C1 segment of cervical spinal cord (tissue), 14 donors: ENCODE results near the gene CXCL8.

ENCODE experiments used
- DNase-seq, 14 donors: peaks; one replicate each; lab custom pipeline; 2025; lab: John Stamatoyannopoulos, UW

CXCL8 gene

DNA sequence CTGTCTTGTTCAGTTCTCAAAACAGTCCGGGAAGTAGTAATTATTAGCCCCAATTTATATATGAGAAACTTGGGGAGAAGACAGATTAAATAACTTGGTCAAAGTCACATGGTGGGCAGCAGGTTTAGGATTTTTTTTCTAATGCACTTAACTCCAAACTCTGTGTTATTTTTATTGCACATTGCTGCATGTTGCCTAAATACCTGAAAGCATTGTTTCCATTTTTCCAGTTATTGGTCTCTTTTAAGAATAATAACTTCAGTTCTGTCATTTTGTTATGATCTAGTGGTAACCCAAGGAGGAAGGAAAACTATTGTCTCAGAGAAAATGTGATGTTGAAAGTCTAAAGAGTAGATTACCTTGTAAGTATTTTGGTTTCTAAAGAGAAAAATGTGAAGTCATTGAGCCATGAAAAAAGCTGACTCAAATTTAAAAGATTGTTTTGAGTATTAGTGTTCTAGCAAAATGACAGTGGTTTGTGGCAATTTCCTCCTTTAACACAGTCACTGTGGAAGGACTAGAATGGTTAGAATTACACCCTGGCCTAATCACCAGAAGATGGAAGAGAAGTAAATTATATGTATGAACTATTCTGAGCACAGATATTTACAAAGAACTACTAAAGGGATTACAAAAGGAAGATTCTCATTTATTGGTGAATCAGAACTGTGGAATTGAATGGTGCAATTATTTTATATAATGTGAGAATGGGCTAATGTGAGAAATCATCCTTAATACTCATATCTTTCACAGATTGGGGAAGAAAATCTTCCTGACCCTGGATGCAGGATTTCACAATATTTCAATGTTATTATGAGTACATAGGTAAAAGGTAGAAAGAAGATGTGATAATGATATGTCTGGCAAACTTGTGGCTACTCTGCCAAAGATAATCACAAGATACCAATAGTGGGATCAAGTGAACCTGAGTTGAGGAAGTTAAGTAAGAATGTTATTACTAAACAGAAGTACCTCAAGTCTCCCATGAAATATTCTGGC lies 21.7 kb upstream of the CXCL8 start:
- DNase-seq, result no peak

GRCh38 chr4:73721435-73721834 lies 18.9 kb upstream of the CXCL8 start:
- DNase-seq, result no peak

DNA sequence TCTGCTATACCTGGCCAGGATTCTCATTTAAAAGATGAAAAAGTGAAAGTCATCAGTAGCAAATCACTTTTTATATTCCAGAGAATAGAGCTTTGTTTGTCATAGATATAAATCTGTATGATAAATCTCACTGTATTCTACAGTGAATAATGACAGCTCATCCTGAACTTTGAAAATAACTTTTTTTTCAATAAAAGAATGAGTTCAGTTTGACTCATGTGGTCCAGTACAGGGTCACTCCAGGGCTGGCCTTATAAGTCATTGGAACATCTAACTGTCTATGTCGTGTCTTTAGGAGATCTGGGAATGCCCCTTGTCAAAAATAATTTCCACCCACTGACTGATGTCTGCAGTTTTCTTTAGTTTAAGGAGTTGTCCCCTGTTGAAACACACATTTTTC lies 18.5 kb upstream of the CXCL8 start:
- no peak for DNase-seq

DNA sequence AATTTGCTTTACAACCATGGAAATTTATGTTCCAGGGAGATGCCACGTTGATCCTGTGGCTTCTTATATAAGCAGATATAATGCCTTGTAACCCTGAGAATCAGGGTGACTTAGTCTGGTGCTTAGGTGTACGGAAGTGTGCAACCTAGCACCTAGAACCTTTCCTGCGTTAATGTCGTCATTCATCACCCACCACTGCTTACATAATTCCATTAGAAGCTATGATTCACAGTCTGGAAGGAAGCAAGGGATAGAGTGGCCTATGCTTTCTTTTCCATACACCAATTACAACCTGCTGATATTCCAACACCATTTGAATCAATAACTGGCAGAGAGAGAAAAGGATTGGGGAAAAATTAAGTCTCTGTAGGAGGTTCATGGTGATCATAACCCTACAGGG lies 17.3 kb upstream of the CXCL8 start:
- DNase-seq, result no peak

GRCh38 chr4:73723928-73724327 lies 16.4 kb upstream of the CXCL8 start:
- no peak for DNase-seq

GRCh38 chr4:73725510-73725909 lies 14.9 kb upstream of the CXCL8 start:
- DNase-seq, result no peak

DNA sequence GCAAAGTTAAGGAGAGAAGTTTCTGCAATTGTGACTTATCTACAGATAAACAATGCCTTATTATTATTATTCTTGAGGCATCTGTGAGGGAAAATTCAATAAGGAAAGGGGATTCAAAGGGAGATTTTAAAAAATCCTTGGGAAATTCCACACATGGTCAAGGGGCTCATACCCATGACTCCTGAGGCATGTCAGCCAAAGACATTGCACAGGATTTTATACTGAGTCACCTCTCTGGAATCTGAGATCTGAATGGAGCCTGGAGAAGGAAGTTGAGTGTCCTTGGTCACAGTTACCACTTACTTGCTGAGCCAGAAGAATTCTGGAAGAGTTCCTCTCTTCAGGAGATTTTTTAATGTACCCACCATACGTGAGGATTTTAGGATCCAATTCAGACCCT lies 14.4 kb upstream of the CXCL8 start:
- DNase-seq, result no peak

GRCh38 chr4:73727685-73728084 lies 12.7 kb upstream of the CXCL8 start:
- no peak for DNase-seq

DNA sequence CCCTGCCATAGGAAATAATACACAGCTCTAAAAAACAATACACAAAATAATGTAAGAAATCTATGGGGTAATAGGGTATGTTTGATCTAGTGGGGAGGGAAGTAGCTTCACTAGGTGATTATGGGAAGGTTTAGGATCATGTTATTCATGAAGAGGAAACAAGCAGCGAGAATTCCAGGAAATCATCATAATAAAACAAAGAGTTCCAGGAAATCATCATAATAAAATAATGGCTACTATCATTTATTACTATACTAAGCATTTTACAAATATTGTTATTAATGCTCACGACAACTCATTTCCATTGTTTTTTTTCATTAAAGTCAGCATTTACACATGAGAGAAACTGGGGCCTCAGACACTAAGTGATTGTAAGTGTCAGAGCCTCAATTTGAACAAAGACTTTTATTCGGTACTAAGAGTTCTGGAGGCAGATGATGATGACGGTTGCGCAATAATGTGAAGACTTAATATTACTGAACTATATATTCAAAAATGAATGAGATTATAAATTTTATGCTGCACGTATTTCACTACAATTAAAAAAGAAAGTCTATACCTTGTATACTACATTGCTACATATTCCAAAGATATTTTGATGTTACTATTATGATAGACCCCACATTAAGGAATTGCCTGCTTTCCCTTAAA lies 12.2 kb upstream of the CXCL8 start:
- no peak for DNase-seq

GRCh38 chr4:73729534-73730165 lies 10.7 kb upstream of the CXCL8 start:
- peak in 3 of 14 donors; percentile 5 to 29 (median 5) for DNase-seq

DNA sequence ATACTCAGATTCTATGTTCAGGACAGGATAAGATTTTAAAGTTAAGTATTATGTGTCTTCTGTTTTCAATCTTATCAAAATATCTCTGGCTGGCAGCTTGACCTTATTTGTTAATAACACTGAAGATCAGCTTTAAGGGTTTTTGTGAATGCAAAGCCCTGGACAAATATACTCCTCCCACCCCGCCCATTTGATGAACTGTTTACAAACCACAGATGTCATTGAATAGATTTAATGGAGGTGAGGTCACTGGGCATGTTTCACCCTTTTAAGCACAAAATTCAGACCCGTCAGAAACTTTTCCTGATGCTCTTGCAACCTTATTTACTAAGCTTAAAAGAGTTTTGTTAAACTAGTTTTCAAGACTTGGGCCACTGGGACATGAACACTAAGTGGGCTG lies 10.1 kb upstream of the CXCL8 start:
- DNase-seq, result no peak

DNA sequence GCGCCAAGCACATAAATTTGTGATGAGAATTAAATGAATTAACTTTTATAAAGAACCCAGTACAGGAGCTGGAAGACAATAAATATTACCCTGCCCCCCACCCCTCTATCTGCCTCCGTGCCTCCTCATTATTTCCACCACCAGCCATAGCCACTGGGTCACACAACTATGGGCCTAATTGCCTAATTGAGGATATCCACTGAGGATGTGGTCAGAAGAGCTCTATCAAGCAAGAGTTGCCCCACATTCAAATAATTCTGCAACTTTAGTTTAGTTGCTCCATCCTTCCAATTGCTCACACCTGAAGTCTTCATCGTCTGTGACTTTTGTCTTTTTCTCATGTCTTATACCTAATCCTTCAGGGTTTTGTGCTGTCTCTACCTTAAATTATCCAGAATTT lies 9.5 kb upstream of the CXCL8 start:
- no peak for DNase-seq

DNA sequence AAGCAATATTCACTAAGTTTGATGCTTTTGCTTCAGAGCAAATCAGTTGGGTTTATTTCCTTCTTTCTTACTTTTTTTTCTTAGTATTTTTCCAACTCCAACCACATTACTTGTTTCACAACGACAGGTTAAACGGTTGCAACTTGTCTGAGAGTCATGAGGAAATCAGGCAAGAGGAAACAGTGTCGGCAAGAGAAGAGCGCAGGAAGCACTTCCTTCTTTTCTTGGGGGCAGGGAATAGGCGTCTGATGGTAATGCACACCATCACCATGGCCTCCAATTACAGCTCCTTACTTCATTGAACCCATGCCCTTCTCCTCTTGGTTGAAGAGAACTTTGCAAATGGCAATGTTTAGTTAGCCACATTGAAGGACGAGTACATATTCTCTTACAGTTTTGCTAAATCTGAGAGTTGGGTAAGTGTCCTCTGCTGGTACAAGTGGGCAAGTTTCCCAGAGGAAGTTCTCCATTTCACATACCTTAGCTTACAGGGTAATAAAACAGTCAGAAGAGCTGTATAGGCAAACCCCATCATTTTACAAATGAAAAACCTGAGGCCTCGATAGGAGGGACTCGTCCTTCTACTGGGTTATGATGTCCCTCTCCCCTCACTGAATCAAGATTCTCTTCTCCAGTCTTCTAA lies 8.3 kb upstream of the CXCL8 start:
- DNase-seq, result peak in 1 of 14 donors; percentile 3

- no peak for DNase-seq
Observed at GRCh38 chr4:73732759-73733431, 7.5 kb upstream of the CXCL8 start.

- DNase-seq, result no peak
Observed at GRCh38 chr4:73734530-73735001, 5.8 kb upstream of the CXCL8 start.

DNA sequence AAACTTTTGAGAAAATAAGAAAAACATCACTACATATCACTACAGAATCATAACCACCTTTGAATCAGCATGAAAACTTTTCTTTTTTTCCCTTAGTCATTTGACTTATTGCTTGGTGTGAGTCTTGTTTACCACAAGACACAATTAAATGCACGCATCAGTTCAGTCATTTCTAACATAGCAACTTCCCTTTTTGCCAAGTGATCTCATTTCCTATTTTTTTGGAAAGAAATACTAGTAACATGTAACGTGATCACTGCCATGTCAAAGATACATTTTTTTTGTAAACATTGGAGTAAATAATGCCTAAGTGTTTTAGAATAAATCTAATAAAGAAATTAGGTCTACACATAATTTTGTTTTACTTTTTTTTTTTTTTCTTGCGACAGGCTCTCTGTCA lies 5.1 kb upstream of the CXCL8 start:
- no peak for DNase-seq

DNA sequence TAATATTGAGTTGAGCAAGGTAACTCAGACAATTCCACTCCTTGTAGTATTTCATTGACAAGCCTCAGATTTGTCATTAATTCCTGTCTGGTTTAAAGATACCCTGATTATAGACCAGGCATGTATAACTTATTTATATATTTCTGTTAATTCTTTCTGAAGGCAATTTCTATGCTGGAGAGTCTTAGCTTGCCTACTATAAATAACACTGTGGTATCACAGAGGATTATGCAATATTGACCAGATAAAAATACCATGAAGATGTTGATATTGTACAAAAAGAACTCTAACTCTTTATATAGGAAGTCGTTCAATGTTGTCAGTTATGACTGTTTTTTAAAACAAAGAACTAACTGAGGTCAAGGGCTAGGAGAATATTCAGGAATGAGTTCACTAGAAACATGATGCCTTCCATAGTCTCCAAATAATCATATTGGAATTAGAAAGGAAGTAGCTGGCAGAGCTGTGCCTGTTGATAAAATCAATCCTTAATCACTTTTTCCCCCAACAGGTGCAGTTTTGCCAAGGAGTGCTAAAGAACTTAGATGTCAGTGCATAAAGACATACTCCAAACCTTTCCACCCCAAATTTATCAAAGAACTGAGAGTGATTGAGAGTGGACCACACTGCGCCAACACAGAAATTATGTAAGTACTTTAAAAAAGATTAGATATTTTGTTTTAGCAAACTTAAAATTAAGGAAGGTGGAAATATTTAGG lies 821 bp downstream of the CXCL8 start:
- DNase-seq, result no peak

GRCh38 chr4:73741750-73742489 lies 1.6 kb downstream of the CXCL8 start:
- no peak for DNase-seq

GRCh38 chr4:73742490-73743160 lies 2.3 kb downstream of the CXCL8 start:
- DNase-seq, result no peak
